Esophagus (tissue), 2 donors: Measurements from ENCODE around the gene KANK2. TPM values are rescaled to one million over a fixed set of nuclear protein-coding genes. Genes with fewer than 3 reads are reported as not detected.

Experiments
- H3K27ac ChIP-seq, 2 donors: one replicate each; pipeline ENCODE4 v1.5.1; 2013; ENCODE audit warnings: low read depth in 2 of 2, mild to moderate bottlenecking in 2 of 2, inconsistent platforms in 1 of 2, low read length in 1 of 2, moderate library complexity in 1 of 2
- H3K27me3 ChIP-seq, 2 donors: one replicate each; pipeline ENCODE4 v1.6.1; 2013; ENCODE audit warnings: low read length in 2 of 2, control low read depth in 1 of 2, mild to moderate bottlenecking in 1 of 2; ENCODE audit not compliant: insufficient read depth in 2 of 2, control insufficient read depth in 1 of 2
- H3K36me3 ChIP-seq, 2 donors: one replicate each; pipeline ENCODE4 v1.6.1; 2013; ENCODE audit warnings: low read length in 1 of 2; ENCODE audit not compliant: control insufficient read depth in 2 of 2, insufficient read depth in 2 of 2
- H3K4me1 ChIP-seq, 2 donors: one replicate each; pipeline ENCODE4 v1.6.1; 2013; ENCODE audit warnings: low read length in 1 of 2; ENCODE audit not compliant: control insufficient read depth in 2 of 2, insufficient read depth in 2 of 2
- H3K4me3 ChIP-seq, 2 donors: one replicate each; pipeline ENCODE4 v1.5.1; 2013; ENCODE audit warnings: low read length in 2 of 2, mild to moderate bottlenecking in 2 of 2, low read depth in 1 of 2, moderate library complexity in 1 of 2
- H3K9me3 ChIP-seq, 2 donors: one replicate each; pipeline ENCODE4 v1.6.1; 2013; ENCODE audit warnings: mild to moderate bottlenecking in 2 of 2, low read depth in 1 of 2, low read length in 1 of 2, moderate library complexity in 1 of 2; ENCODE audit not compliant: control insufficient read depth in 2 of 2, insufficient read depth in 1 of 2
- WGBS, 2 donors: extraction: QIAGEN DNeasy Blood & Tissue Kit; methylation state at CpG; one replicate each; pipeline ENCODE4 v1.1.7; 2013; 5-methylcytosine and 5-hydroxymethylcytosine counted together
- polyA plus RNA-seq, 2 donors: library from polyadenylated mRNA; stranded (reverse); fragments of 200-250 nt; gene quantifications; one replicate each; pipeline ENCODE4 v1.2.3, GENCODE V29; 2013
- donor health status: healthy with polysubstance abuse.
- donor health status: Bipolar disorder and iron deficiency.

Gene KANK2
- polyA plus RNA-seq, 2 donors, result 33.1 to 53.9 TPM

DNA sequence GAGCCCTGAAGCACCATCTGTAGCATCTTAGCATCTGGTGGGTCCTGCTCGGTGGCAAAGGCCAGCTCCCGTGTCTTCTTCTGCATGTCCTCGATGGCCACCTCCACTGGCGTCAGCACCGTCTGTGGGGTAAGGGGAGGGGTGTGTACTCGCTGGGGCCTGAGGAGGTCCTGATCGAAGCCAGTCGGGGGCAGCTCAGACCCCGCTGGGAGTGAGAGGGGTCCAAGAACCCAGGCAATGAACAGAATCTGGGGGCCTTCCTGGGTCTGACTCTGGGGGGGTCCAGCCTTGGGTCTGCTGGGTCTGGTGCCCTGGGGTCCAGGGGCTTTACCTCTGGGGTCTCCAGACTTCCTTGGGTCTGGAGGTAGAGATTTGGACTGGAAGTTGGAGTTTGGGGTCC lies 3.6 kb upstream of the KANK2 start:
- Histone ChIP-seq H3K27me3 (no peaks in the 10 kb centered on the region), H3K9me3 (no peaks in the 10 kb centered on the region), H3K4me3 (no peak overlapping the region), H3K4me1 (peaks cover 0 to 1% of the 10 kb centered on the region in 2 donors), H3K36me3 (peaks cover 0 to 8% of the 10 kb centered on the region in 2 donors), H3K27ac (no peak overlapping the region)
- 89% methylated on average over 9 of the region's 9 CpGs for WGBS, 2 donors

DNA sequence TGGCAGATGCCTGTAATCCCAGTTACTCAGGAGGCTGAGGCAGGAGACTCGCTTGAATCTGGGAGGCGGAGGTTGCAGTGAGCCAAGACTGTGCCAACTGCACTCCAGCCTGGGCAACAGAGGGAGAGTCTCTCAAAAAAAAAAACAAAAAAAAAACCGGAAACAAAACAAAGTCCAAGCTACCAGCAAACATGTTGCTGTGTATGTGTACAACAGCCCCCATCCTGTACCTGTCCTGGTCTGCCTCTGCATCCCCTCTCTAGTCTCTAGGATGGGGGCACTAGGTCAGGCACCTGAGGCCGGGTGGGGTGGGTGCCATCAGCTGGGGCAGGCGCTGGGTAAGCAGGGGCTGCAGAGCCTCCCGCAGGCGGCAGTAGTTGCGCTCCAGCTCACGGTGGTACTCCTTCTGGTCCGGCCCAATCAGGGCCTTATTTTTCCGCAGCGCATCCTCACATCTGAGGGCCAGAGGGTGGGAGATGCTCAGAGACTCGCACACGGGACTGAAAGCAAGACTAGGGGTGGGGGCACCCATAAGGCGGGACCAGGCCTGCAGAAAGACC lies 2.8 kb upstream of the KANK2 start:
- H3K27me3 ChIP-seq, result no peaks in the 10 kb centered on the region
- H3K27ac ChIP-seq, result no peak overlapping the region
- H3K4me3 ChIP-seq, result no peak overlapping the region
- H3K4me1 ChIP-seq, result peaks cover 0 to 1% of the 10 kb centered on the region in 2 donors
- peaks cover 0 to 11% of the 10 kb centered on the region in 2 donors for H3K36me3 ChIP-seq
- 88 to 93% methylated on average over 15 of the region's 15 CpGs for WGBS, 2 donors
- H3K9me3 ChIP-seq, result no peaks in the 10 kb centered on the region

DNA sequence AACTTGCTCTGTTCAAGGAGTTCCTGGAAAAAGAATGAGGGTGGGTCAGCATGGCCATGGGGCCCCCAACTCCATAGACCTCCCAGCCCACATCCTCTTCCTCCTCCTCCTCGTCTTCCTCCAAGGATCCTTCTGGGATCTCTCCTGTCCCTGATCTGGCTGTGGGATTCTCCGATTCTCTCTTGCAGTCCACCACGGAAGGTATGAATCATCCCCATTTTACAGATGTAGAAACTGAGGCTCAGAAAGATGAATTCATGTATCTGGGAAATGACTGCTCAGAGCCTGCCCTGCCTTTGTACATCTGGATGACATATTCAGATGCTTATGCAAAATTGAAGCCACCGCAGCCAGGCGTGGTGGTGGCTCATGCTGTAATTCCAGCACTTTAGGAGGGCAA lies 2.2 kb upstream of the KANK2 start:
- WGBS, 2 donors, result 73 to 92% methylated on average over 5 of the region's 5 CpGs
- H3K36me3 ChIP-seq, result peaks cover 0 to 11% of the 10 kb centered on the region in 2 donors
- peaks cover 0 to 1% of the 10 kb centered on the region in 2 donors for H3K4me1 ChIP-seq
- no peak overlapping the region for H3K4me3 ChIP-seq
- no peaks in the 10 kb centered on the region for H3K9me3 ChIP-seq
- H3K27me3 ChIP-seq, result no peaks in the 10 kb centered on the region
- H3K27ac ChIP-seq, result peak overlapping the region in 1 of 2 donors; percentile 1

DNA sequence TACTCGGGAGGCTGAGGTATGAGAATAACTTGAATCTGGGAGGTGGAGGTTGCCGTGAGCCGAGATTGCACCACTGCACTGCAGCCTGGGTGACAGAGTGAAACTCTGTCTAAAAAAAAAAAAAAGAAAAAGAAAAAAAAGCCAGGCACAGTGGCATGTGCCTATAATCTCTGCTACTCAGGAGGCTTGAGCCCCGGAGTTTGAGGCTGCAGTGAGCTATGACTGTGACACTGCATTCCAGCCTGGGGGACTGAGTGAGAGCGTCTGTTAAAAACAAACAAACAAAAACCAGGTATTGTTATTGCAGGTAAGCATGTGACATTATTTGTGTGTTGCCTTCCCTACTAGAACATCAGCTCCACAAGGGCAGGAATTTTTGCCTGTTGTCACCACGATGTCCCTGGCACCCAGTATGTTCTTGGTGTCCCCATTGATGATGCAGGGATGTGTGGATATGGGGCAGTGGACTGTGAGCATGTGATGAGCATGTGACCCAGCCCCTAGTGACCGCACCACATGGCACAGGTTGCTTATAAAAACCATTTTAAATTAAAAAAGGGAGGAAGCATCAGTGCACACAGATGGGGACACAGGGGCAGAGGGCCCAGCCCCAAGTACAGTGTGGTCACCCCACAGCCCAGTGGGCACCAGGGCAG lies 1.6 kb upstream of the KANK2 start:
- H3K27ac ChIP-seq, result peak overlapping the region; percentile 1 to 40
- no peaks in the 10 kb centered on the region for H3K9me3 ChIP-seq
- peaks cover 0 to 11% of the 10 kb centered on the region in 2 donors for H3K36me3 ChIP-seq
- peaks cover 0 to 1% of the 10 kb centered on the region in 2 donors for H3K4me1 ChIP-seq
- WGBS, 2 donors, result 67 to 78% methylated on average over 7 of the region's 7 CpGs
- H3K4me3 ChIP-seq, result no peak overlapping the region
- H3K27me3 ChIP-seq, result no peaks in the 10 kb centered on the region

DNA sequence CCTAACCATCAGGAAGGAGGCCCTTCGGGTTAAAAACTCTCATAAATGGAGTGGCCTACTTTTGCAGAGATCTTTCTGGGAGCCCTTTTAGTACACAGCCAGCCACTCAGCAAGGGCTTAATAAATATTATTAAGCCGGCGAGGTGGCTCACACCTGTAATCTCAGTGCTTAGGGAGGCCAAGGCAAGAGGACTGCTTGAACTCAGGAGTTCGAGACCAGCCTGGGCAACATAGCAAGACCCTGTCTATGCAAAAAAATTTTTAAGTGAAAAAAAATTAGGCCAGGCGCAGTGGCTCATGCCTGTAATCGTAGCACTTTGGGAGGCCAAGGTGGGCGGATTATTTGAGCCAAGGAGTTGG lies 810 bp upstream of the KANK2 start:
- H3K4me1 ChIP-seq, result peaks cover 0 to 6% of the 10 kb centered on the region in 2 donors
- peak overlapping the region; percentile 30 to 92 for H3K27ac ChIP-seq
- no peaks in the 10 kb centered on the region for H3K9me3 ChIP-seq
- H3K27me3 ChIP-seq, result no peaks in the 10 kb centered on the region
- 62 to 72% methylated on average over 7 of the region's 7 CpGs for WGBS, 2 donors
- peak overlapping the region in 1 of 2 donors; percentile 58 for H3K4me3 ChIP-seq
- H3K36me3 ChIP-seq, result peaks cover 0 to 18% of the 10 kb centered on the region in 2 donors

DNA sequence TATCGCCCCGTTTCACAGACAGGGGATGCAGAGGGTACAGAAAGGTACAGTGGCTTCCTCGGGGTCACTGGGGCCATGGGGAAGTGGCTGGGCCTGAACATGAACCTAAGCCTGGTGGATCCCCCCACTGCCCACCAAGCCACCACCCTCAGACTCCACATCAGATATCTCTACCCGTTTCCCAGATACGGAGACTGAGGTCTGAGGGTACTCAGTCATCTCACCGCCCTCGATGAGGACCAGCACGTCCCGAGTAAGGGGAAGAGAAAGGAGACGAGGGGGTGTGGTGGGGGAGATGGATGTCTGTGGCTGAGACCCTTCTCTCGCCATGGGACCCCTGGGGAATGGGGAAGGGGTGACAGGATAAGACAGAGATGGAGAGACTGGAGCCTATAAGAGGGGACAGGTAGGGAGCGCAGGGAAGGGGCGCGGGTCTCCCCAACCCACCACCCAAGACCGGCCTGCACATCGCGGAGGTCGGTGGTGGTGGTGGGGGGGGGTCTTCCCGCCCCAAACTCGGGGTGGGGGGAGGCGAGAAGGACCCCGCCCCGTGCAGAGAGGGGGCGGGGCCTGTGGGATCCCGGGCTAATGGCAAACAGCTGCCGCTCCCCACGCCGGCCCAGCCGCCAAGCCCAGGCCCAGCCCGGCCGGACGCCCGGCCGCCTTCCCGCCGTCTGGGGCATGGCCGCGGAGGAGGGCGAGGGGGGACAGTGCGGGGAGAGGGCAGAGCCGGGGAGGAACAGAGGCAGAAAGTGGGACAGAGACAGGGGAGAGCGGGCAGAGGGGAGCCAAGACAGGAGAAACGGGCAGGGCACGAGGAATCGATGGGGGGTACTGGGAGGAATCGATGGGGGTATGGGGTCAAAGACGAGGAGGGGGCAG lies 698 bp downstream of the KANK2 start:
- 14 to 15% methylated on average over 40 to 47 of the region's 47 CpGs for WGBS, 2 donors
- peaks cover 0 to 19% of the 10 kb centered on the region in 2 donors for H3K36me3 ChIP-seq
- H3K27me3 ChIP-seq, result no peaks in the 10 kb centered on the region
- H3K27ac ChIP-seq, result peak overlapping the region; percentile 85 to 92
- H3K9me3 ChIP-seq, result no peaks in the 10 kb centered on the region
- H3K4me1 ChIP-seq, result peaks cover 0 to 8% of the 10 kb centered on the region in 2 donors
- peak overlapping the region; percentile 58 for H3K4me3 ChIP-seq

DNA sequence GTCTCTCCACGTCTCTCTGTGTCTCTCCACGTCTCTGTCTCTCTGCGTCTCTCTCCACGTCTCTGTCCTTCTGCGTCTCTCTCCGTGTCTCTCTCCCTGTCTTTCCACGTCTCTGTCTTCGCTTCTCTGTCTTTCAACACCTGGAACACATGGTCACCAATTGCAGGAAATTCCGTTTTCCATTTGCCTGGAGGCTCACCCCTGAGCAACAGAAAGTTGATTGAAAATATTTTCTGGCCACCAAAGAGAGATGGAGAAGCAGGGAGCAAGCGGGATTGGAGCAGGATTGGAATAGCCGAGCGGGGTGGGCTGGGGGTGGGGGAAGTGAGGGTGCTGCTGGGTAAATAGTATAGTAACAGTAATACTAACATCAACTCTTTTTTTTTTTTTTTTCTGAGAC lies 1.7 kb downstream of the KANK2 start:
- Histone ChIP-seq H3K27me3 (no peaks in the 10 kb centered on the region), H3K36me3 (peaks cover 0 to 19% of the 10 kb centered on the region in 2 donors), H3K9me3 (no peaks in the 10 kb centered on the region), H3K4me1 (peaks cover 0 to 8% of the 10 kb centered on the region in 2 donors), H3K4me3 (peak overlapping the region; percentile 24 to 33), H3K27ac (peak overlapping the region; percentile 31 to 81)
- 65 to 70% methylated on average over 12 of the region's 12 CpGs for WGBS, 2 donors

DNA sequence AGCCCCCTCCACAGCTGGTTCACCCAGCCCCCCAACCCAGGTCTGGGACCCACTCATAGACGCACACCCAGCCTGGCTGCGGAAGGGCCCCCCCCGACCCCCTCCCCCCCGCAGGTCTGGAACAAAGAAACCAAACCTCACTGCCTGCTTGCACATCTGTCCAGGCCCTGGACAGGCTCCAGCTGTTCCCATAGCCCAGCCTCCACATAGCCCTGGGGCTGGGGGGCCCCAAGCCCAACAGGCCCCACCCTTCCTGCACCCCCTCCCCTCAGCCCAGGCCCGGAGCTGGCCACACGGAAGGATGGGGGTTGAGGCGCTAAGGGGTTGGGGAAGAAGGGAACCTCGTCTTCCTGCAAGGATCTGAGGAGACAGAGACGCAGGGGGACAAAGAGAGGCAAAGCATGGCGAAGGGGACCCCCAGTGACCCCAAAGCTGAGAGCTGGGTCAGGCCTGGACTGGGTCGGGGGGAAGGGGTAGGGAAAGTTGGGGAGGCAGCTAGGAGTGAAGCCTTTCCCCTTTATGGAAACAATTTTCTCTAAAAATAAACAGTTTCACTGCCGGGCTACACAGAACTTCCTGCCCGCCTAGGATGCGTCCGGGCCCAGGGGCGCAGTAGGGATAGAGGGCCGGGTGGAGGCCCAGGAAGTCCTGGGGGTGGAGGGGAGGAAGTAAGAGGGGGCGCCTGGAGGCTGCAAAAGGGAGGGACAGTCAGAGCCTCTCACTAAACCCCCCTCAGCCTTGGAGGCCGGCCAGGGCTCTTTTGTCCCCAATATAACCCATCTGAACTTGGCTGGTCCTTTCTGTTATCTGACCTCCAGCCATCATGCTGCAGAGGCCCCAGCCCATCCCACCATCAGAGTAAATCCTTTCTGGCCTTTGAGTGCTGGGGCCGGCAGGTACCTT lies 2.4 kb downstream of the KANK2 start:
- H3K4me1 ChIP-seq, result peaks cover 0 to 9% of the 10 kb centered on the region in 2 donors
- 40 to 42% methylated on average over 19 to 20 of the region's 20 CpGs for WGBS, 2 donors
- H3K27me3 ChIP-seq, result no peaks in the 10 kb centered on the region
- peaks cover 0 to 17% of the 10 kb centered on the region in 2 donors for H3K36me3 ChIP-seq
- peak overlapping the region; percentile 24 to 33 for H3K4me3 ChIP-seq
- peak overlapping the region; percentile 31 to 81 for H3K27ac ChIP-seq
- no peaks in the 10 kb centered on the region for H3K9me3 ChIP-seq

DNA sequence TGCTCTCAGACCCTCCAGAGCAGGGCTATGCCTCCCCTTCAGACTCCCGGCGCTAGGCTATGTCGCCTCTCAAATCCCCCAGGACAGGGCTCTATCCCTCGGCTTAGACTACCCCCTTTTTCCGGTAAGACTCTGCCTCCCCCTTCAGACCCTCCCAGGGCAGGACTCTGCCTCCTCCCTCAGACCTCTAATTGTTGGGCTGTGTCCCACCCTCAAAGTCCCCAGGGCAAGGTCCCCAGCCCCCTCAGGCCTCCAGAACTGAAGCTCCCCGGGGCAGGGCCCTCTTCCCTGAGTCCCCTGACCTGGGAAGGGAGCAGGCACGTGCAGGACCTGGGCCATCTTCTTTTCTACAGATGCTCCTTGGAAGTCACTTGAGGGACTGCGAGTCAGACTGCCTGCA lies 3.2 kb downstream of the KANK2 start:
- H3K4me1 ChIP-seq, result peaks cover 0 to 12% of the 10 kb centered on the region in 2 donors
- peak overlapping the region in 1 of 2 donors; percentile 5 for H3K4me3 ChIP-seq
- no peaks in the 10 kb centered on the region for H3K9me3 ChIP-seq
- H3K36me3 ChIP-seq, result peaks cover 0 to 16% of the 10 kb centered on the region in 2 donors
- peak overlapping the region; percentile 31 to 37 for H3K27ac ChIP-seq
- WGBS, 2 donors, result 69 to 79% methylated on average over 8 of the region's 8 CpGs
- no peaks in the 10 kb centered on the region for H3K27me3 ChIP-seq
